GM18868 (cell line): ENCODE data around the gene SH2B2.

Source experiments
- ATAC-seq: cut with Tn5 transposase; IDR thresholded peaks from one replicate; pipeline ENCODE4 v1.9.1; 2021; ENCODE audit warnings: mild to moderate bottlenecking, moderate library complexity; ENCODE audit not compliant: unreplicated experiment

The SH2B2 gene

GRCh38 chr7:102286237-102287110 lies at the start of gene SH2B2:
Gene SH2B2, plus strand, starts transcription at chr7:102286868. Its CDS starts 13,683 bp downstream, at chr7:102300551.
- no peak for ATAC-seq

GRCh38 chr7:102239206-102239820 lies 47.4 kb upstream of the SH2B2 start:
- ATAC-seq = no peak

GRCh38 chr7:102241431-102241830 lies 45.2 kb upstream of the SH2B2 start:
- ATAC-seq = no peak

- no peak for ATAC-seq
Observed at GRCh38 chr7:102244601-102245000, 42.1 kb upstream of the SH2B2 start.

- ATAC-seq = no peak
Observed at GRCh38 chr7:102248081-102248455, 38.6 kb upstream of the SH2B2 start.

GRCh38 chr7:102248456-102249395 lies 37.9 kb upstream of the SH2B2 start:
- ATAC-seq = no peak

- no peak for ATAC-seq
Observed at GRCh38 chr7:102251531-102252365, 34.9 kb upstream of the SH2B2 start.

GRCh38 chr7:102252366-102252982 lies 34.2 kb upstream of the SH2B2 start:
- ATAC-seq = no peak

- ATAC-seq = no peak
Observed at GRCh38 chr7:102253066-102253972, 33.3 kb upstream of the SH2B2 start.

GRCh38 chr7:102253973-102254370 lies 32.7 kb upstream of the SH2B2 start:
- no peak for ATAC-seq

- no peak for ATAC-seq
Observed at GRCh38 chr7:102254521-102254920, 32.1 kb upstream of the SH2B2 start.

GRCh38 chr7:102255501-102255900 lies 31.2 kb upstream of the SH2B2 start:
- ATAC-seq = no peak

- no peak for ATAC-seq
Observed at GRCh38 chr7:102255916-102256315, 30.8 kb upstream of the SH2B2 start.

- ATAC-seq = no peak
Observed at GRCh38 chr7:102258073-102258748, 28.5 kb upstream of the SH2B2 start.

- ATAC-seq = no peak
Observed at GRCh38 chr7:102258749-102259107, 27.9 kb upstream of the SH2B2 start.

GRCh38 chr7:102260856-102261255 lies 25.8 kb upstream of the SH2B2 start:
- no peak for ATAC-seq

GRCh38 chr7:102261451-102261850 lies 25.2 kb upstream of the SH2B2 start:
- ATAC-seq = no peak

GRCh38 chr7:102262546-102262945 lies 24.1 kb upstream of the SH2B2 start:
- no peak for ATAC-seq
